Renal cortex interstitium (tissue), 15 donors: ENCODE measurements around the gene TFR2. TPM values are rescaled to one million over a fixed set of nuclear protein-coding genes. Genes with fewer than 3 reads are reported as not detected.

ENCODE experiments used
- DNase-seq, 11 donors: peaks; one replicate each; pipeline ENCODE4 v3.0.0-alpha.2; 2013; ENCODE audit warnings: low read depth in 9 of 11, low spot score in 4 of 11; ENCODE audit errors: extremely low read depth in 1 of 11
- long read RNA-seq, 16 experiments: transcript quantifications; one replicate each; lab custom pipeline, GENCODE V29; 2026
- polyA plus RNA-seq, 3 donors: library from polyadenylated mRNA; unstranded; fragments of 120-200 nt; gene quantifications; one replicate each; pipeline ENCODE4 v1.2.1, GENCODE V29; 2013; ENCODE audit not compliant: insufficient read length in 3 of 3

Gene TFR2
- polyA plus RNA-seq: 1 to 10 TPM in 1 of 3 donors, under 1 TPM in 2; 0.95 to 1.1 (median 0.98) TPM
- long read RNA-seq, donor 1: 0 reads
- long read RNA-seq, donor 2: 0 reads
- long read RNA-seq, donor 3: 0 reads
- long read RNA-seq, donor 4: 0 reads
- long read RNA-seq, donor 5: 0 reads
- long read RNA-seq, donor 6, partial matches to known transcripts: 43 of 151 reads
- long read RNA-seq, donor 6, other reads (novel, unspliced or antisense): 108 of 151 reads
- long read RNA-seq, donor 7: 0 reads
- long read RNA-seq, donor 8: 0 reads
- long read RNA-seq, donor 9: 0 reads
- long read RNA-seq, donor 10: 0 reads
- long read RNA-seq, donor 11: 0 reads
- long read RNA-seq, donor 12: 0 reads
- long read RNA-seq, donor 13: 0 reads
- long read RNA-seq, donor 14, partial matches to known transcripts: 194 of 329 reads
- long read RNA-seq, donor 14, other reads (novel, unspliced or antisense): 135 of 329 reads
- long read RNA-seq, donor 15: 0 reads
- long read RNA-seq, donor 16, partial matches to known transcripts: 551 of 585 reads
- long read RNA-seq, donor 16, other reads (novel, unspliced or antisense): 34 of 585 reads

DNA sequence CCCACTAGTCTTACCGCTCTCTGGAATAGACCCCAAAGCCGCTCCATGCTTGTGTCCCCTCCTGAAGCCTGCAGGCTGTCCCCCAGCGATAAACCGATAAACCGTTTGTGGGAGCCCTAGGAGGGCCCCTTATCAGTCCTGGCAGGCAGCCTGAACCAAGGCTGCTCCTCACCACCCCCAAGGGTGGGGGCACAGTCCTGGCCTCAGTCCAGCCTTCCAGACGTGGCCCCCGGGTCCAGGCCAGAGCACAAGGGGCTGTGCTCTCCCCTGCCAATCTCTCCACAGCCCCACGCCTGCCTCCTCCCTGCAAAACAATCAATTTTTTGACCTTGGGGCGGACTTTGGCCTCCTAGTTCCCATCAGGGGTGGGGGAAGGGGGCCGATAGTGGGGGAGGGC, at the start of gene TFR2:
Gene TFR2 (minus strand): TSS at position 90 of the 397 bp plus-strand sequence. CDS start 43 bp downstream, at position 47.
- DNase-seq: no peak

DNA sequence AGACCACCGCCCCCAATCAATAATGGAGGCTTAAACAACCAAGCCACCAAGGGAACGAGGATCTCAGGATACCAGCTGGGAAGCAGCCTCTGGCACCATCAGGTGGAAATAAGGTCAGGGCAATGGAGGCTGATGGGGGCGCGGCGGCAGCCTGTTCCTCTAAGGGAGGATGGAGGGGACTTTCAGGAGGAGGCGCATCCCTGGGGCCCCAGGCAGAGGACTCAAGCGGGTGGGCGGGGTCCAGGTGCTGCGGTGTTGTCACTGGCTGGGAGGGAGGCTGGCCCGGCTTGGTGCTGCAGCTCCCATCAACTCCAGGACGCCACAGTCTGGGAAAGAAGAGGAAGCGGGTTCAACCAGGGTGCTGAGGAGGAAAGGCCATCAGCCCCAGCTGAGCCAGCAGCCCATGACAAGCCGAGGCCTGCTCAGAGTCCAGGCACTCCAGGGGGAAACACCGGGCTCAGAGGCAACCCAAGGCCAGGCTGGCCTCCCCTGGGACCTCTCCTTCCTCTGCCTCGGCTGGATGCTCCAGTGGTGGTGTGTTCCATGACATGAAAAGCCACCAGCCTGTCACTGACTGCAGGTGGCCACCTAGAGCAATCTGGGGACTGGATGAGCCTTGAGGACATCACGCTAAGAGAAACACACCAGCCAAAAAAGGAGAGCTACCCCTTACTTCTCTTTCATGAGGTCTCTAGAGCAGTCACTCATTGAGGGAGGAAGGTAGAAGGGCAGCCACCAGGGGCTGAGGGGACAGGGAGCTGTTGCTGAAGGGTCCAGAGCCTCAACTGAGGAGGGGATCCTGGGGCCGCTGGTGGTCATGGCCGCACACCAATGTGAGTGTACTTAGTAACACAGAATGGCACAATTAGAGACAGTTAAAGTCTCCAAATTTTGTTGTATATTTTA, 48.1 kb upstream of the TFR2 start:
- no peak for DNase-seq

DNA sequence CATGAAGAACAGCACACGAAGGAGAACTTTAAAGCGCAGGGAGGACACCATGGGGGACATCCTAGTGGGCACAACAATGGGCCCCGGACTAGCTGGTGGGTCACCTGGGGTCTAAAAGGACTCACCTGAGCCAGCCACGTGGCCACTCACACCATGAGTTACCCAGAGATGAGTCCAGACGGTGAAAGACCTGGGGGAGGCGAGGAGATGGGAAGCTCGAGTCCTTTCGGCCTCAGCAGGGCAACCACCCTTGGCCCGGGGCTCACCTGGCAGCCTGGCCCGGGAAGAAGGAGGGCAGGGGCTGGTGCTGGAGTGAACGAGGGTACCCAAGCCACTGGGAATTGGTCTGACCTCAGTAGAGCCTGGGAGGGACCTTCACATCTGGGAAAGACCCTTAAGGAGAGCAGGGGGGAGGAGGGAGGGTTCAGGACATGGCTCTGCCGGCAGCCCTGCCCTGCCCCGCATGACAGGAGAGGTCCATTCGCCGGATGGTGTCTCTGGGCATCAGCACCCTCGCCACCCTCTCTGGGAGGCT, 47.0 kb upstream of the TFR2 start:
- no peak for DNase-seq

DNA sequence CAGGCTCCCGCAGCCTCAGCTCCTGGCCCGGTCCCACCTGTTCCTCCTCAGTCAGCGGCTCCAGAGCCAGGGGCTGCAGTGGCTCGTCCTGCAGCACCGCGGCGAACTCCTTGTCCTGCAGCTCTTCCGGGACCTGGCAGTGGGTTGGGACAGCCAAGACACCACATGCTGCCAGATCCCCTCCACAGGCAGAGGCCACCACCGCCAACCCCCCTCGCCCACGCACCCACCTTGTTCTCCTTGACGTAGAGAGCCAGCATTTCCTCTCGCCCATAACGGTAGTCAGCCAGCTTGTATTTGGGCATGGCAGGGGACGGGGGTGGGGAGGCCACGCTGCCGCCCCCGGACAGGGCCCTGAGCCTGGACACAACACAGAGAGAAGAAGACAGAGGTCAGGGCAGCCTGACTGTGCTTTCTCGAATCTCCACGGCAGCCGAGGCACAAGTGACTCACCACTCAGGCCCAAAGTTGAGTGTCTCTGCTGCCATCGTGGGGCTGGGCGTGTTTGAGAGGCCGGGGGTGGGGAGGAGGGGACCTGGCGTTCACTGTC, 46.5 kb upstream of the TFR2 start:
- no peak for DNase-seq

DNA sequence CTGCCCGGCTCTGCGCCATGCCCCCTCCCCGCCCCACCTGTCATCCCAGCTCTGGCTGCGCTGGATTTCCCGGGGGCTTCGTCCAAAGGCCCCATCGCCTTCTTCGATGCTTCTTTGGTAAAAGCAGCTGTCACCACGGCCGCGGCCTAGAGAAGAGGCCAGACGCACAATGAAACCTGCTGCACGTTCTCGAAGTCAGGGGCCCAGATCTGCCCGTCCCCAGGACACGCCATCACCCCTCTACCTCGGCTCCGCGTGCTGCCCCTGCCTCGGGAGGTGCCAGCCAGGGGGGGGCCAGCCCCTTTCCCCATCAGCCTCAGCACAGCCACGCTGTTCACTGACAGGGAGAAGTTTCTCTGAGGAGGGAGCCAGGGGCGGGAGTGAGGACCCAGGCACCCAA, 45.9 kb upstream of the TFR2 start:
- no peak for DNase-seq

DNA sequence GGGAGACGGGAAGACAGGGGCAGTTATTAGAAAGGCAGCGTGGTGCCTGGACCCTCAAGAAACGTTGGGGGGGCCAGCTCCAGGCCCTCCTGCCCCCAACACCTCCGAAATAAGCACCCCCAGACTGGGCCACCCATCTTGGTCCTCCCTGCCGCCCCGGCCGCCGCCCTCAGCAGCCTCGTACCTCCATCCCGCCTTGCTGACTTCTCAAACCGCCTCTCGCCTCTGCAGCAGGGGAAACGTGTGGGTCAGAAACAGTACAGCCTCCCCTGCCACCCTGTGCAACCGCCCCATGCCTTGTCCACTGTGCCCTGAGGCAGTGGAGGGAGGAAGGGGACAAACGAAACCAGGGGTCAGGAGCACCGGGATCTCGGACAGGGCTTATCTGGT, 45.5 kb upstream of the TFR2 start:
- no peak for DNase-seq

DNA sequence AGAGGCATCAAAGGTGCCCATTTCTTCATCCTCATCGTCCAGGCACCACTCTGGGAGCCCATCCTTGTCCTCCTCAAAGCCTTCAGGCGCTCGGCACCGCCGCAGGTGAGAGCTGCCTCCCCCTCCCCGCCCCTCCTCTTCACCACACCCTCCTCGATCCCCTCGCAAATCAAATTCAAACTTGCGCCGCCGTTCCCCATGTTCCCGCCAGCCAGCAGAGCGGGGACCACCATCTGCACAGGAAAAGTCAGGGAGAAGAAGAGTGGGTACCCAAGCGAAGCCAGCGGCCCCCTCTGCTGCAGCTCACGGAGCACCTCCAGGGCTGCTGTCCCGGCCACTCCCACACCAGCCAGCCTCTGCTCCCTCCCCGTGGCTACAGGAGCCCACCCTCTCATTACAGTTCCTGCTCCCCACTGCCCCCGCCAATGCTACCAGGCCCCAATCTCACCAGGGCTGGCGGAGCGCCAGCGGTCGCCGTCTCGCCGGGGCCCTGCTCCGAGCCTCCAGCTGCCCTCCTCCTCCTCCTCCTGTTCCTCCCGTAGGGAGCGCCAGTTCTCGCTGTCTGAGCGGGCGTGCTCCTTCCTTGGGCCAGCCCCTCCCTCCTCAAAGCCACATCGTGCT, 45.0 kb upstream of the TFR2 start:
- DNase-seq: no peak

DNA sequence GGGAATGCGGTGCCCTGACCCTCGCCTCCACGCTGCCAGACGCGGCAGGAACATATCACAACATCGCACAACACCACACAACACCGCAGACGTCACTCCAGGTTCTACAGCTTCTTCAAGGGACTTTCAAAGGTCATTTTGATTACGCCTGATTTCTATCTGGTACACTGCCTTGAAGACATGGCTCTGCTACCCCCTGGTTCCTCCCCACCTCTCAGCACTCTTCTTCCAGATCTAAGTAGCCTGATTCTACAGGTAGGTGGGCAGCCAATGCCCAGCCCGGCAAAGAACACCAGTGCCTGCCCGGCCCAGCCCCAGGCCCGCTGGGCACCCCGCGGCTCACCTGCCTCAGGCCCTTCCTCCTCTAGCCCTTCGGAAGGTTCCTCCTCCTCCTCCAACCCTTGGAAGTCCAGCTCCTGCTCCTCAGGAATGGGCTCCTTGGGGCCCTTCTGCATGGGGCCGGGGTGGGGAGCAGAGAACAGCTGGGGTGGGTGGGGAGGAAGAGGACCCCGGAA, 44.3 kb upstream of the TFR2 start:
- DNase-seq: no peak

DNA sequence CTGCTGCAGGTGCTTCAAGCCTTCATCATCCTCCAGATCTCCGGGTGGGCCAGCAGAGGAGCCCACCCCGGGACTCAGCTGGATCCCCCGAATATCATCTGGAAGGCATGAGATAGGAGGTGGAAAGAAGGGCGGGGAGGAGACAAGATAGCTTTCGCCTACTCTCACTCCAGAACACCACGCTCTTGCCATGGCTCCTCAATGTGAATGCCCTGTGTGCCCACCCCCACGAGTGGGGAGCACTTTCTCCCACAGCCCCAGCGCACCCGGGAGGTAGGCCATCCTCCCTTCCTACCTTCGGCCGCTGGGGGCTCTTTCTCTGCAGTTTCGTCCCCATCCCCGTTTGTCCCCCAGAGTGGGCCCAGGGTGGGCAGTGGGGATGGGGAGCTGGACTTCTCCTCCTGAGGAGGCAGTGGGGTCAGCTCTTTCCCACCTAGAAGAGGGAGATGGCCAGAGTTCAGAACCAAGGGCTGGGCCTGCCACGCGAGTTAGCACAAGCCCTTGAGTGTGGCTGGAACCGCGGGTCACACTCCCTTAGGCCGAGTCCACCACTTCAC, 43.8 kb upstream of the TFR2 start:
- no peak for DNase-seq

DNA sequence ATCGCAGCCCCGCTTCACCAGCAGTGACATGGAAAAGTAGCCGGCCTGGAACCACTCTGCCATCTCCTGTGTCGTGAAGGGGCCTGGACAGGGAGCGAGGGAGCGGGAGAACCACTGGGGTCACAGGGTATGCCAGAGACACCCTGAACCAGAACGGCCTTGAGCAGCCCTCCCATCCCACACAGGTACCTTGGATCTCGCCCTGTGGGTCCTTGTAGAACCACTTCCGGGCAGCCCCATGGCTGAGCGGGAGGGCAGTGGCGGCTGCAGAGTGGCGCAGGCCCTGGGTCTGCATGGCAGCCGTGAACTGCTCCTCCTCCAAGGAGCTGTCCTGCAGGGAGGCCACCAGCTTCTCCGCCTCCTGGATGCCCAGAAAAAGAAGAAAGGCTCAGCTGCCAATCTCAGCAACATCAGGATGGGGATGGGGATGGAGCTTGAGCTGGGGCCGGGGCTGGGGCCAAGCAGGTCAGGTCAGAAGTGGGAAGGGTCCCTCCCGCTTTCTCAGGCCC, 43.2 kb upstream of the TFR2 start:
- no peak for DNase-seq

DNA sequence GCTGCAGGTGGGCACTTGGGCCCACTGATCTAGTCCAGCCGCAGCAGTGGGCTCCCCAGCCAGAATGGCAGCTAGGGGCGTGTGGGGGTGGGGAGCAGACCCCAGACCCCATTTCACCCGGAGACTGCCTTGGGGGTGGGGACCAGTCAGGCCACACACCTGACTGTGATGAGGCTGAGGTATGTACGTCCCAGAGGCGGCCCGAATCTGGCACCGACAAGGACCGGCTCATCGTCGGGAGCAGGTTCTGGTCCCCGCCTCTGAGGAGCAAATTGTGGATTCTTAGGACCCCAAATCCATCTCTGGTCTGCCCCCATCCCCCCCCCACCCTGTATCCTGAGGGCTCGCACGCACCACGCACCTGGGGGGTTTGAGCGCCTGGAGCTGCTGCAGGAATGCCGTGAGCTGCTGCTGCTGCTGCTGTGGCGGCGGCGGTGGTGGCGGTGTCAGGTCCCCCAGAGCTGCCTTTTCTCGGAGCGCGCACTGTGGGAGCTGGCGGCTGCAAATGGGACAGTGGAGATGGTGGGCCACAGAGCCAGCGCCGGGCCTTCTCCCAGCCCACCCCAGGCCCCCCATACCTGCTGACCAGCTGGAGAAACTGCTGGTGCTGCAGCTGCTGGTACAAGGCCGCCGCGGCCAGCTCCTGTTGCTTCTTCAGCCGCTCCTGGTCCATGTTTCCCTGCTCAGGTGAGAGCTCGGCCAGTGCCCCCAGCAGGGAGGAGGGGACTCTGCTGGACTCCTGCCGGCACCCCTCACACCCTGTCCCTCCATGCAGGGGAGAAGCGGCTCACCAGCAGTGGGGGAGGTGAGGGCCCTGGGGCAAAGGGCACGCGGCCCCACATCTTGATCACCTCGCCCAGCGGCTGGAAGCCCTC, 42.5 kb upstream of the TFR2 start:
- DNase-seq: no peak

DNA sequence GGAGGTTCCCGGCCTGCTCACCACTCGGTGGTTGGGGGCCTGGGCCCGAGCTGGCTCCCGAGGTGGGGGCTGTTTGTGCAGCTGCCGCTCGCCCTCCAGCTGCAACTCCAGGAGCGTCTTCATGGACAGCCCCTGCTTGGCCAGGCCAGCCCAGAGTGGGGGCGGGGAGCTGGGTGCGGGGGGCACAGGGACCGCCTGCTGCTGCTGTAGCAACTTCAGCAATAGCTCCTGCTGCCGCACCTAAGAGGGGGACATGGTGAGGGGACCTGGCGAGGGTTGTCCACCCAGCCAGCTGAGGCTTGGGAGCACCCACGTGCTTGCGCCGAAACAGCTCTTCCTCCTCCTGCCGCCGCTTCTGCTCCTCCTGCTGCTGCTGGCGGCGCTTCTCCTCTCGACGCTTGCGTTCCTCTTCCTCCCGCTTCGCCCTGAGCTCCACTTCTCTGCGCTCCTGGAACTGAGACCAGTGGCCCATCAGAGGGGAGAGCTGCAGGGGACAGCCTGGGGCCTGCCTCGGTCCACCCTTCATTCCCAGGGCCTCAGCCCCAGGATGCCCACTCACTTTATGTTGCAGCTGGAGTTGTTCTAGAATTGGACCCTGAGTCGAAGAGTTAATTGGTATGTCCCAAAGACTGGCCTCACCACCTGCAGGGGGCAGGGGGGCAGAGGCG, 41.8 kb upstream of the TFR2 start:
- DNase-seq: no peak

DNA sequence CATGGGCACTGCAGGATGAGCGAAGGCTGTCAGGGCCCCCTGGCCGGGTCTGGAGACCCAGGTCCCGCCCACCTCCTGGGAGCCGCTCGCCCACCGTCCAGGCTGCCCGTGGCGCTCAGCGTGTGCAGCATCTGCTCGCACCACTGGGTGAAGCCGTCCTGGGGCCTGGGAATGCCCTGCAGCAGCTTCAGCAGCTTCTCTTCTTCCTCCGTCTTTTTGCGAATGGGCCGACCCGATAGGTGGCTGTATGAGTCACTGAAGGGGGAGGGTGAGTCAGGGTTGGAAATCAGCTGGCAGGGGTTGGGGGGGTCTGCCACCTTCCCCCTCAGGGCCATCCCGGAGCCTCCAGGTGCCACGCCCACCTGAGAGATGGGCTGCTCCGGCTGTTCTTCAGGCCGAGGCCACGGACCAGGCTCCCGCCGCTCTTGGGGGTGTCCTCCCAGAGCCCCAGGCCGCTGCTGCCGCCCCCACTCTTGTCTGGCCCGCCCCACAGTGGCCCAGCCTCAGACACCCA, 40.9 kb upstream of the TFR2 start:
- DNase-seq: no peak

DNA sequence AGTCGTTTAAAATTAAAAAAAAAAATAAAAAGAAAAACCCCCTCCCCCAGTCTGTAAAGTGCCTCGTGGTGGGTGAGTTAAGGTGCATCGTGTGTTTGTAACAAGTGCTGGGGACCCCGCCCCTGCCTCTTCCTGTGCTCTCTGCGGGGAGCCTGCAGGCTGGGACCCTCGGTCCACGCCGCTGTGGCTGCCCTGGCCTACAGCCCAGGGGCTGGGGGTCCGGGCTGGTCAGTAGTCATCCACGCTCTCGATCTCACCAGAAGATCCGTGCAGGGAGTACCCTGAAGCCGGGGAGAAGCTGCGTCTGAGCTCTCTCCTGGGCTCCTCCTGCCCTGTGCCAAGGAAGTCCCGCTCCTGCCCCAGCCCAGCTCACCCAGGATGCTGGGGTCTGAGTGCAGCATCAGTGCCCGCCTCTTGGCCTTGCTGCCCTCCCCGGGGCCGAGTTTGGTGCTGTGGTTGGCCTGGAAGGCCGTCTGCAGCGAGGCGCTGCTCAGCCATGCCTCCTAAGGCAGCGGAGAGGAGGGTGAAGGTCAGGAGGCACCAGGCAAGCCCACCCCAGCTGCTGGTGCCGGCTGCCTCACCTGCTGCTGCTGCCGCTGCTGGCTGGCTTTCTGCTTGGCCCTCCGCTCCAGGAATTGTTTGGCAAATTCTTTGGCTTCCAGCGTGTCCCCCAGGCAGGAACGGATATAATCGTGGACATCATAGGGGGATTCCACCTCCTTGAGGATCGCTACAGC, 40.3 kb upstream of the TFR2 start:
- DNase-seq: no peak

DNA sequence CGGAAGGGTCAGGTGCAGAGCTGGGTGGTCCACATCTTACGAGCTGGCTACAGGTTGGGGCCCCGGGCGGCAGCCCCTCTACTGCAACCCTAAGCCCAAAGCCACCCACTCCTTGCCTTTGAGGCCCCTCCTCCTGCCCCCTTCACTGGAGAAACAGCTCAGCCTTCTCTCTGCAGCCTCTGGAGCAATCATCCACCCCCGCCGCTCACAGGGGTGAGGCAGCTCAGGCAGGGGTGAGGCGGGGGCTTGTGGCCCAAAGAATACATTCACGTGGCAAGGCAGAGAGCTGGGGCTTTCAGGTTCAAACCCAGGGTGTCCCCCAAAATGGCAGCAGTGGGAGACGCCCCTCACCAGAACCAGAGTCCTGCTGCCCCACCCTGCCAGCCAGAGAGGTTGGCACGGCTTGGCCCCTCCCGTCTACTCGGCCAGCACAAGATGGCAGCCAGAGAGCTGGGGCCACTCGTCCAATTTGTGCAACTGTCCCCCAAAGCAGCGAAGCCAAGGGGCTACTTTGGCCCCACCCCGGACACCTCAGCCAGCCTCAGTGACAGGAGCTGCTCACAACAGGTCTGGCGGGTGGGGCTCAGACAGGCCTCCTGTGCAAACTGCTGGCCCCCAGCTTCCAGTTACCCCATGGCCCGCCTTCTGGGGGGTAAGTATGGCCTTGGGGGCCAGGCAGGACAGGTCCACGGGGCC, 39.4 kb upstream of the TFR2 start:
- DNase-seq: no peak
